ENCODE data around the gene STAB2. TPM values are rescaled to one million over a fixed set of nuclear protein-coding genes. Genes with fewer than 3 reads are reported as not detected.

The STAB2 gene
- total and polyA plus RNA-seq, 2 of the 4 experiments (the other 2 are of a cell fraction) = not detected

- WGBS, 2 experiments (ENCODE audit: extremely low coverage in 2 of 2, insufficient read length in 1 of 2) = no CpG with 5 or more reads among the region's 6 CpGs
- no peak overlapping the region for H4K8ac ChIP-seq (ENCODE audit: low read depth in 2 of 2, low read length in 2 of 2)
- H3K4me1 ChIP-seq (ENCODE audit: control insufficient read depth, insufficient read depth, low read length) = no peaks in the 10 kb centered on the region
- H3K4ac ChIP-seq (ENCODE audit: low read depth, low read length) = no peak overlapping the region
- ChIA-PET CTCF (no interaction called here), POLR2A (ENCODE audit: unreplicated experiment) (no interaction called here)
- no peak overlapping the region for H4K91ac ChIP-seq (ENCODE audit: insufficient read depth, low read depth, low read length)
- intact Hi-C loops (cut with micrococcal nuclease) = no loop called here
- H2BK15ac ChIP-seq (ENCODE audit: low read depth, low read length) = no peak overlapping the region
- no peak overlapping the region for H2BK120ac ChIP-seq (ENCODE audit: low read depth, low read length)
- H3K56ac ChIP-seq (ENCODE audit: extremely low read depth, insufficient read depth, low read length) = no peak overlapping the region
- H3K36me3 ChIP-seq (ENCODE audit: control insufficient read depth, insufficient read depth, low read length) = no peaks in the 10 kb centered on the region
- no peaks in the 10 kb centered on the region for H3K79me1 ChIP-seq (ENCODE audit: low read depth in 1 of 2, low read length in 2 of 2)
- no peak overlapping the region for H2AFZ ChIP-seq (replicated peaks; ENCODE audit: low read length, poor library complexity)
- no peak overlapping the region for H3K23ac ChIP-seq (ENCODE audit: low read depth, low read length)
- no peak overlapping the region for H3K4me3 ChIP-seq (ENCODE audit: insufficient read depth, low read depth, low read length)
- H3K9me1 ChIP-seq (ENCODE audit: insufficient read depth, low read length) = no peaks in the 10 kb centered on the region
- peaks cover 5% of the 10 kb centered on the region for H3K27me3 ChIP-seq (ENCODE audit: control insufficient read depth, insufficient read depth, low read length)
- ATAC-seq (ENCODE audit: low read depth) (no peak), DNase-seq (no peak)
- BruUV-seq (replicated peaks) = no TSS peak
- H2AK5ac ChIP-seq (ENCODE audit: low read depth, low read length) = no peak overlapping the region
- H3K4me2 ChIP-seq (ENCODE audit: low read depth, low read length) = no peak overlapping the region
- H3K18ac ChIP-seq (ENCODE audit: low read depth, low read length) = no peak overlapping the region
- H2BK20ac ChIP-seq (ENCODE audit: low read depth, low read length) = no peak overlapping the region
- H4K20me1 ChIP-seq (ENCODE audit: insufficient read depth, low read length) = no peaks in the 10 kb centered on the region
- no peak overlapping the region for H3K9ac ChIP-seq (ENCODE audit: low read depth, low read length)
- no peak overlapping the region for H4K5ac ChIP-seq (ENCODE audit: low read depth, low read length)
- no peak overlapping the region for H2AK9ac ChIP-seq (replicated peaks; ENCODE audit: low read depth, low read length, poor library complexity)
- H3K9me3 ChIP-seq (ENCODE audit: control insufficient read depth, insufficient read depth, low read length) = no peaks in the 10 kb centered on the region
- no peak for TF ChIP-seq RAD21 (IDR thresholded peaks at IDR 0.05; ENCODE audit: low read length)
- TF ChIP-seq ELK1 (IDR thresholded peaks at IDR 0.05; ENCODE audit: borderline replicate concordance, low read depth, low read length) = no peak
- TF ChIP-seq RFX5 (IDR thresholded peaks at IDR 0.05; ENCODE audit: low read depth, low read length) = no peak
- TF ChIP-seq MXI1 (IDR thresholded peaks at IDR 0.05; ENCODE audit: borderline replicate concordance, low read depth, low read length) = no peak
- no peak overlapping the region for H3K14ac ChIP-seq (replicated peaks; ENCODE audit: low read depth, low read length)
- no peak overlapping the region for H2BK5ac ChIP-seq (ENCODE audit: low read depth, low read length, poor library complexity, severe bottlenecking)
- in situ Hi-C loops (cut with MboI; ENCODE audit: low sequenced_read_pairs) = no loop called here
- H3K27ac ChIP-seq (ENCODE audit: insufficient read depth, low read length) = no peak overlapping the region
- dilution Hi-C loops (cut with HindIII; ENCODE audit: low sequenced_read_pairs, unreplicated experiment) = no loop called here
These were observed 86.4 kb downstream of the STAB2 start for GRCh38 chr12:103673487-103673886.
